Lung microvascular endothelial cell (primary cell): Measurements from ENCODE around the gene KIF2C. TPM values are rescaled to one million over a fixed set of nuclear protein-coding genes. Genes with fewer than 3 reads are reported as not detected.

Experiments used
- DNase-seq, 2 donors: peaks; one replicate each; pipeline versions ENCODE4 v3.0.0 to v3.0.0-alpha.2; 2010; ENCODE audit warnings: low read depth in 2 of 2
- total RNA-seq: library from RNA; depleted of rRNA; stranded (reverse); fragments of >200 nt; gene quantifications from 2 replicates; pipeline ENCODE4 v1.2.1, GENCODE V29; 2014

KIF2C gene
- total RNA-seq, 1 donor from 2014 or later, result 3.6 TPM

GRCh38 chr1:44775078-44775929, 35.7 kb downstream of the KIF2C start, which contains the start of gene RPS8:
Gene RPS8 (plus strand): TSS chr1:44775540. CDS start chr1:44775597, 57 bp downstream.
- peak; percentile 96 to 97 for DNase-seq

- DNase-seq, result peak in 1 of 2 donors; percentile 42
Measured at GRCh38 chr1:44775930-44776729, 36.5 kb downstream of the KIF2C start.

- DNase-seq, result no peak
Measured at GRCh38 chr1:44776730-44777068, 37.1 kb downstream of the KIF2C start.

- DNase-seq, result no peak
Measured at GRCh38 chr1:44777547-44777946, 37.9 kb downstream of the KIF2C start.

GRCh38 chr1:44777969-44778635, 38.5 kb downstream of the KIF2C start:
- DNase-seq, result no peak

GRCh38 chr1:44778705-44779576, 39.3 kb downstream of the KIF2C start:
- DNase-seq, result no peak

- DNase-seq, result no peak
Measured at GRCh38 chr1:44780583-44781121, 41.0 kb downstream of the KIF2C start.

- DNase-seq, result no peak
Measured at GRCh38 chr1:44783697-44784093, 44.1 kb downstream of the KIF2C start.

GRCh38 chr1:44784094-44785028, 44.7 kb downstream of the KIF2C start:
- DNase-seq, result no peak

- DNase-seq, result no peak
Measured at GRCh38 chr1:44785029-44785380, 45.4 kb downstream of the KIF2C start.

- no peak for DNase-seq
Measured at GRCh38 chr1:44785501-44786137, 46.0 kb downstream of the KIF2C start.

- DNase-seq, result peak; percentile 67 to 80
Measured at GRCh38 chr1:44786138-44786840, 46.7 kb downstream of the KIF2C start.

GRCh38 chr1:44786841-44787426, 47.3 kb downstream of the KIF2C start:
- DNase-seq, result no peak

GRCh38 chr1:44787506-44787905, 47.9 kb downstream of the KIF2C start:
- no peak for DNase-seq

- no peak for DNase-seq
Measured at GRCh38 chr1:44788120-44788860, 48.7 kb downstream of the KIF2C start, which contains the start of gene BEST4. Gene BEST4 (minus strand): TSS chr1:44788170. CDS start chr1:44787705, 465 bp downstream.

- DNase-seq, result no peak
Measured at GRCh38 chr1:44790968-44791801, 51.5 kb downstream of the KIF2C start.
